HG03139 (cell line): Measurements from ENCODE around the gene INSC.
"Not testable (repeated sequence)": the region's sequence is repeated elsewhere in the genome, so short reads cannot be mapped to it uniquely, and the experiment has no call there.

Source experiments
- ATAC-seq: cut with Tn5 transposase; IDR thresholded peaks from one replicate; pipeline ENCODE4 v1.9.1; 2021; ENCODE audit not compliant: unreplicated experiment

INSC gene

GRCh38 chr11:15114501-15115475 lies at the start of gene INSC:
Gene INSC, plus strand, starts transcription at chr11:15114923. Its CDS starts 34,252 bp downstream, at chr11:15149175.
- no peak for ATAC-seq

- not testable (repeated sequence) for ATAC-seq
These were observed 45.0 kb upstream of the INSC start for GRCh38 chr11:15069751-15070150.

DNA sequence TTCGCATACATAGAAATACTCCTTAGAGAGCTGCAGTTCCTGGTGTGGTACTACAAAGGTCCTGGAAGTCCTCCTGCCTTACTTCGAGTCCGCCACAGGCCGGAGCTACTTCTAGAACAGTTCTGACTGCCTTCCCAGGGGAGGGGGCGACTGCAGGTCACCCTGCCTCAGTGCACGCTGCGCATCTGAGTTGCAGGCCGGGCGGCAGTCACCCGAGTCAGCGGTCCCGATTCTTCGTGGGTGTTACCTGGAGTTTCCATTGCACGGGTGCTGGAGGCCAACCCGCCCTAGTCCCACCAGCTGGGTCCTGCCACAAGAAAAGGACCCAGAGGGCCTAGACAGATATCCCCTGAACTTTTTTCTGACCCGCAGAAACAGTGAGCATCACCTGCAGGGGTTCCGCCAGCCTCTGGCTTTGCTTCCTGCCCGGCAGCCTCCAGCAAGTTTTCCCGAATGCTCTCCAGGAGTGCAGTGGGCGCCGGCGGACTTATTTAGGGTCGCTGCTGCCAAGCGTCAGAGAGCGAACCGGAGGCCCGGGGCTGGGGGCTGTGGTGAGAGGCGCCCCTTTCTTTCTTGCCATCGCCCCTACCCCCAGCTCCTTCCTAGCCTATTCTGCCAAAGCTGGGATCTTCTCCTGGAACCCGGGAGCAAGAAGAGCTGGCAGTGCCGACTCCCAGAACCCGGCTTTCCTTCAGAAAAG lies 43.0 kb upstream of the INSC start:
- ATAC-seq = no peak

- no peak for ATAC-seq
These were observed 42.1 kb upstream of the INSC start for GRCh38 chr11:15072551-15073143.

GRCh38 chr11:15073361-15074205 lies 41.1 kb upstream of the INSC start, which contains the start of gene CALCB:
Gene CALCB, plus strand, starts transcription at chr11:15073593. Its CDS starts 1,126 bp downstream, at chr11:15074719.
- no peak for ATAC-seq

DNA sequence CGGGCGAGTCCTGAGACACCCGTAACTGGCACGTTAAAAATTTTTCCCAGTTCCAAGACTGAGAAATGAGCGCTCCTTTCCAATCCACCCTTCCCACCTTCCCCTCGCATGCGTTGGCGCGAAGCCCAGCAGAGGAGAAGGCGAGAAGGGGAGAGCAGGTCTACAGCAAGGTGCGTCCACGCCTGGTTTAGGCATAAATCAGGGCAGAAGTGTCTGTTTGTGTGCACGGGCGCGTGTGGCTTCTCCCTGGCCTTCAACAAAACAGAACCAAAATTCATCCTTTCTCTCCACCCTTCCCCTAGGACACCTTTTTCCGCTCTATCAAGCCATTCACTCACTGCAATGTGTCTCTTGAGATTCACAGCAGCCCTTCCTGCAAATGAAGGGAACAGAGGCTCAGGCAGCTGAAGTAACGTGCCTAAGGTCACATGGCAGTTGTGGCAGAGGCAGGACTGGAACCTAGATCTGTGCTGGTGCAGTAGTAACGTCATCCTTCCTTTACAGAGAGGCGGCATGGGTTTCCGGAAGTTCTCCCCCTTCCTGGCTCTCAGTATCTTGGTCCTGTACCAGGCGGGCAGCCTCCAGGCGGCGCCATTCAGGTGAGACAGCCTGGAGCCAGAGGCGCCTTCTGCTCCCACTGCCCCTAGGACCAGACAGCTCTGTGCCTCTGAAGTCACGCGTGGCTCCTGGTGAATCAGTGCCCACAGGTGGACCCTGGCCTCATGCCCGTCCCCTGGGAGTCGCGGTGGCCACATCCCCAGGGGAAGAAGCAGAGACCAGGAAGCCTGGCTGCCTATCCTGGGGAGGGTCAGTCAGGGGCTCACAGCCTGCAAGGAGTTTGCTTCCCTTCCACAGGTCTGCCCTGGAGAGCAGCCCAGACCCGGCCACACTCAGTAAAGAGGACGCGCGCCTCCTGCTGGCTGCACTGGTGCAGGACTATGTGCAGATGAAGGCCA lies 40.2 kb upstream of the INSC start:
- peak; percentile 92 for ATAC-seq

GRCh38 chr11:15075162-15075526 lies 39.6 kb upstream of the INSC start:
- no peak for ATAC-seq

GRCh38 chr11:15091175-15091574 lies 23.5 kb upstream of the INSC start:
- ATAC-seq = no peak

GRCh38 chr11:15091625-15092024 lies 23.1 kb upstream of the INSC start:
- no peak for ATAC-seq

GRCh38 chr11:15093432-15093831 lies 21.3 kb upstream of the INSC start:
- no peak for ATAC-seq

DNA sequence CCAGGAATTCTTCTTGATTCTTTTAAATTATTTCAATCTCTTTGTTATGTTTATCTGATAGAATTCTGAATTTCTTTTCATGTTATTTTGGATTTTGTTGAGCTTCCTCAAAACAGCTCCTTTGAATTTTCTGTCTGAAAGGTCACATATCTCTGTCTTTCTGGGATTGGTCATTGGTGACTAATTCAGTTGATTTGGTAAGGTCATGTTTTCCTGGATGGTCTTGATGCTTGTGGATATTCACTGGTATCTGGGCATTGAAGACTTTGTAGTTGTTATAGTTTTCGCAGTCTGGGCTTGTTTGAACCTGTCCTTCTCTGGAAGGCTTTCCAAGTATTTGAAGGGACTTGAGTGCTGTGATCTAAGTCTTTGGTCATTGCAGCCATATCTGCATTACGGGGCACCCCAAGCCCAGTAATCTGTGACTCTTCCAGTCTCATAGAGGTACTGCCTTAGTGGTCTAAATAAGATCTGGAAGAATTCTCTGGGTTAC lies 18.9 kb upstream of the INSC start:
- no peak for ATAC-seq

DNA sequence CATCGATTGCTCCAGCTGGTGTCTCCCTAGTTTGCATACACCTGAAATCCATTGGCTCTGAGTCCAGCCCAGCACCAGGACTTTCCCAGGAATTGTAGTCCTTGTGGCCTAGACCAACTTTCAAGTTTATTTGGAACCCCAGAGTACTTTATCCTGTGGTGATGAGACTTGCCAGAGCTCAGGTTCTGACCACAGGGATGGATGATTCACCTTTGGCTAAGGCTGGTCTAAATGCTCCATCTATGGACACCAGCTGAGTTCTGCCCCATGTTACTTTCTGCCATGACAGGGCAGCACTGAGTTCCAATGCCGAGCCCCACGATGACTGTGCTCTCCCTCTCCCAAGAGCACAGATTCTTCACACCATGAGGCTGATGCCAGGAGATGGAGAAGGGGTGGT lies 17.3 kb upstream of the INSC start:
- no peak for ATAC-seq

- no peak for ATAC-seq
These were observed 15.5 kb upstream of the INSC start for GRCh38 chr11:15099267-15099666.

- peak; percentile 73 for ATAC-seq
These were observed 13.5 kb upstream of the INSC start for GRCh38 chr11:15101072-15101709.

GRCh38 chr11:15104166-15104565 lies 10.6 kb upstream of the INSC start:
- ATAC-seq = no peak

- no peak for ATAC-seq
These were observed 8.3 kb upstream of the INSC start for GRCh38 chr11:15106201-15106965.

DNA sequence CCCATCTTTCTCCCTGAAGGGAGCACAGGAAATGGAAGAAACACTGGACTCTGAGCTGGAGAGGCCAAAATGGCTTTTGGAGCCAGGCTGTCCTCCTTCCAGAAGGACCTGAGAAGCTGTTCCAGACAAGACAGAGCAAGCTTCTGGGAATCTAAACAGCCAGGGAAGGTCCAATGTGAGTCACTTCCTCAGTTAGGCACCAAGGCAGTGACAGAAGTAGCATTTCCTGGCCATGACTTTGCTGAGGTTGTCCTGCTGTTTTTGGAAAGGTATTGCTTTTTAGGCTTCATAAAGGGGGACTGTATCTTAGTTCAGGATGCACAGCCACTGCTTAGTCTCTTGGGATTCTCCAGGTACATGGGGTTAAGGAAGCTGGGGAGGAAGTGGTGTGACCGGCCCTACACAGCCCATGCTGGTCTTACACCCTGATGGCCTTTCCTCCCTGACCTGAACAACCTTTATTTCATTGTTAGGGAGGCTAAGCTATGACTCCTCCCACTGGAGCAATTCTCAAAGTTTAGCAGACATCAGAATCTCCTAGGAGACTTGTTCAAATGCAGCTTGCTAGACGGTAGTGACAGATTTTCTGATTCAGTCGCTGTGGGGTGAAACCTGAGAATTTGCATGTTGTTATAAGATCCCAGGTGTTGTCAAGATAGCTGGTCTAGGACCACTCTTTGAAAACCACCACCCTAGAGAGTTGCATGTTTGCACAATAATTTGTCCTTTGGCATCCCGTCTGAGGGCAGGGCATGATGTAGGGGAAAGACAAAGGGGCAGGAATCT lies 6.8 kb upstream of the INSC start:
- peak; percentile 61 for ATAC-seq
